Suppressor macrophage treated with lipopolysaccharide for 4 hours (primary cell): ENCODE measurements around the gene PTPRN2.
"Not testable (repeated sequence)": the region's sequence is repeated elsewhere in the genome, so short reads cannot be mapped to it uniquely, and the experiment has no call there.

Experiments
- DNase-seq: peaks from one replicate; pipeline ENCODE4 v3.0.0-alpha.2; 2020

PTPRN2 gene

GRCh38 chr7:158432369-158433341 lies 155.0 kb downstream of the PTPRN2 start:
- DNase-seq = no peak

DNA sequence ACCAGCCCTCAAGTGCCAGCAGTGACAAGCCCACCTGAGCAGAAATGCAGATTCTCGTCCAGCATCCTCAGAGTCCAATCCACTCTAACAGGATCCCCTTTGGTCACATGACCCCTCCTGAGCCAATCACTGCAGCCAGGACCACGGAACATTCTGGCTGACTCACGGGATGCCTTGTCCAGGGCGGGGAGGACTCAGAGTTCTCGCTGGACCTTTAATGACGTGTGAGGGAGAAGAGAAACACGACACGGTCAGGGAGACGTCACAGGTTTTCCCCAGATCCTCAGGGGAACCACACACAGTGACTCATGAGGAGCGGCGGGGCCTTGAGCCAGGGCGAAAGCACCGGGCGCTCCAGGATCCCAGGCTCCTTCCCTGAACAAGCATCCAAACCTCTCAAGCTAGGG lies 155.7 kb downstream of the PTPRN2 start:
- no peak for DNase-seq

- DNase-seq = no peak
Observed at GRCh38 chr7:158431055-158431940, 156.3 kb downstream of the PTPRN2 start.

GRCh38 chr7:158430308-158431034 lies 157.2 kb downstream of the PTPRN2 start:
- DNase-seq = no peak

GRCh38 chr7:158428837-158429753 lies 158.5 kb downstream of the PTPRN2 start:
- DNase-seq = no peak

DNA sequence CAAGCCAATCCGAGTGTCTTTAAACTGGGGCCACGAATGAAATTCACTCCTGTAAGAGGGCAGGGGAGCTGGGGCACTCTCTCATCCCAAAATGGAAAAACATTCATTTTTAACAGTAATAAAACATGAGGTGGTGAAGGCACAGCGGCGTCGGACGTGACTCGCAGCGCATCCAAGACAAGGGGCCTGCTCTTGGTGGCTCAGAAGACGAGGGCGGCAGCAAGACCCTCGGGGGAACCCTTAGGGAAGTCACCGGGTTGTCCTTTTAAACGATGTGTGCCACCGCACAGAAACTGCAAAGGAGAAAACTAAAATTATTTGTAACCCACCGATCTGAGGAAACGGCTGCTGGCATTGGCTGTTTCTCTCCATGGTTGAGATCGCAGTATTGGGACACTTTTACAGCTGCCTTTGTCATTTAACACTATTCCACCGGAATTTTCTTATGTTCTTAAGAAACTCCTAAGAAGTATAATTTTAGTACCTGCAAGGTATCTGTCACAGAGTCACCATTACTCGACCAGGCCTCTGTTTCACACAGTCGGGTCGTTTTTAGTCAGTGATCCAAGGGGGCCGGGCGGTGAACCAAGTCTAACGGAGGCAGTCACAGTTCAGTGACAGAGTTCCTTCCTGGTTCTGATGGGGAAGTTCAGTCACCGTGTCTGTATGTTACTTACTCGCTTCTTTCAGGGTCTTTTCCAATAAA lies 159.3 kb downstream of the PTPRN2 start:
- no peak for DNase-seq

GRCh38 chr7:158425676-158426075 lies 161.9 kb downstream of the PTPRN2 start:
- not testable (repeated sequence) for DNase-seq

DNA sequence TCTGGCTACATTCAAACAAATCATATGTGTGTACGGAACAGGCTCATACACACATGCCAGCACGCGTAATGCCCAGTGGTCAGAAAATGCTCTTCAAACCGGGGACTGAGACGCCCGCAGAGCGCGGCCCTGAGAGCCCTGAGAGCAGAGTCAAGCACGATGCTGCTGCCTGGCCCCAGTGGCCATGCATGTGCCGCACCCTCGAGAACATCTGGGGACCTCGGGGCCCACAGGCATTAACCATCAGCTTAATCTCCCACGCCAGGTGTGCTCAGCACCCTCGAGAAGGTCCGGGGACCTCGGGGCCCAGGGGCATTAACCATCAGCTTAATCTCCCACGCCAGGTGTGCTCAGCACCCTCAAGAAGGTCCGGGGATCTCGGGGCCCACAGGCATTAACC lies 163.1 kb downstream of the PTPRN2 start:
- no peak for DNase-seq

GRCh38 chr7:158424011-158424410 lies 163.6 kb downstream of the PTPRN2 start:
- DNase-seq = no peak

DNA sequence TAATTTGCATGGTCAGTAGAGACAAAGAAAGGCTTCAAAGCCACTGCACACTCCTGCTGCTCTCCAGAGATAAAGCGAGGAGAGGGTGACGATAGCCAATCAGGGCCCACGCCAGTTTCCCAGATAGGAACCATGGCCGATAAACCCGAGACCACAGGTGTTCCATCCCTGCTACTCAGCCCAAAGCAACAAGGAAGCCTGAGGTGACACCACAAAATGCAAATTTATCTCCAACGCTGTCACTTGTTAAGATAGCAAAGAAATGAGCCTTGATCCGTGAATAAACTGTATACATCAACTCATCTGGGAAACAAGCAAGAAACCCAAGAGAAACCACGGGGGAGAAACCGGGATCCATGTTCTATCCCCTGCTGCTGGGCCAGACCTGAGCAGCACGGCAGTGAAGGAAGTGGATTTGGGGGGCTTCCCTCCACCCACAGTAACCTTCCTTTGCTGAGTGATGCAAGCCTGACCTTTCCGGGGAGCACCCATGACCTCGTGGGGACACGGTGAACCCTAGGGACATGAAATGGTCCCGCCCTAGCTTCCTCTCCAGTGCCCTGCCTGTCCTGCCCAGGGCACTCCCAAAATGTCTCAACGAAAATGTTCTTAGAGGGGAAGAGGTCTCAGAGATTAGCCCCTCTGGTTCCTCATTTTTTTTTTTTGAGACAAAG lies 164.6 kb downstream of the PTPRN2 start:
- peak; percentile 36 for DNase-seq

GRCh38 chr7:158422196-158422886 lies 165.3 kb downstream of the PTPRN2 start:
- no peak for DNase-seq

DNA sequence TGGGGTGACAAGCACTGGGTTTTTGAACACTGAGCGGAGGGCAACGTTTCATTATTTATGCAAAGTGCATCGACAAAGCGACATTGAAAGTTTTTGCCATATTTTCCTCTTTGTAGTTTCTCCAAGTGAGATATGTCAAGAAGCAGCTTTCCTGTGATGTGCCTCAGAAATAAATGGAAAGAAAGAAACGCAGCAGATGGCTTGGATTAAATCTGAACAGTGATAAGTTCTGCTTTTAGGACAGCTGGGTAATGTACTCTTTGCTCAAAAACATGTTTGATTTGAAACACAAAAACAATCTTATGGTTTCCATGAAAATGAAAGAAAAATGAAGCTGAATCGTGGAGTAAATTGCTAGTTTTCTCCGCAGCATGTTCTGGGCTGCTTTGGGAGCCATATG lies 166.3 kb downstream of the PTPRN2 start:
- no peak for DNase-seq

DNA sequence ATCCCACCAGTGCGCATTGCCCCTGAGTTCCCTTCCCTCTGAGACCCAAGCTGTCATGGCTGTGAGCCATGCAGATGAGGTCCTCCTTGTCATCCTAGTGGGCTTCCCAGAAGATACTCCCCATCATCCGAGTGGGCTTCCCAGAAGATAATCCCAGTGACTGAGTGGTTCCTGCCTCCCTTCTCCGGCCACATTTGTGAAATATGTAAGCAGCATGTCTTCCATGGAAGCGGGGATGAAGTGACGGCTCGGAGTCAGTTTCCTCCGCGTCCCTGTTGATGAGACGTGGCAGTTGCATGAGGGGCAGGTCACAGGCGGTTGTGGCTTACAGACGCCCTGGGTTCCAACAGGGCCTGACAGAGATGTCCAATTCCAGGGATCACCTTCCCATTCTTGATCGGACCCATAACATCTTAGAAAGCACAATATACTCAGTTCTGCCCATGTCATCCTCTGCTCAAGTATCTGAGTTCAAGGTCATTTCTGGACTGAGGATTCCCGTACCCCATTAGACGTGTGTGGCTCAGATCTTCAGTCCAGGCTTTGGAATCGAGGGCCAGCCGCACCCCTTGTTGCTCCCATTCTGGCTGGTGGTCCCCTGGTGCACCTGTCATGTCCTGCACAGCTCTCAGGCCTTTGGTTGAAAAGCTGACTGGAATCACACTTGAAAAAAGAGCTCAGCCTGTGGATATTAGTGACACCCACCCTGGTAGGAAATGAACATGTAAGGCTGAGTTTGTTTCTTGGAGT lies 166.9 kb downstream of the PTPRN2 start:
- no peak for DNase-seq

GRCh38 chr7:158419238-158419785 lies 168.3 kb downstream of the PTPRN2 start:
- DNase-seq = no peak

DNA sequence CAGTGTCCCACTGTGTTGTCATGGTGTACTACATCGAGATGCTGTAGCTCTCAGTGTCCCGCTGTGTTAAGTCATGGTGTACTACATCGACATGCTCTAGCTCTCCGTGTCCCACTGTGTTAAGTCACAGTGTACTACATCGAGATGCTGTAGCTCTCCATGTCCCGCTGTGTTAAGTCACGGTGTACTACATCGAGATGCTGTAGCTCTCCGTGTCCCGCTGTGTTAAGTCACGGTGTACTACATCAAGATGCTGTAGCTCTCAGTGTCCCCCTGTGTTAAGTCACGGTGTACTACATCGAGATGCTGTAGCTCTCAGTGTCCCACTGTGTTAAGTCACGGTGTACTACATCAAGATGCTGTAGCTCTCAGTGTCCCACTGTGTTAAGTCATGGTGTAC lies 169.2 kb downstream of the PTPRN2 start:
- not testable (repeated sequence) for DNase-seq

- no peak for DNase-seq
Observed at GRCh38 chr7:158416283-158416933, 171.2 kb downstream of the PTPRN2 start.

- no peak for DNase-seq
Observed at GRCh38 chr7:158415316-158415715, 172.3 kb downstream of the PTPRN2 start.

DNA sequence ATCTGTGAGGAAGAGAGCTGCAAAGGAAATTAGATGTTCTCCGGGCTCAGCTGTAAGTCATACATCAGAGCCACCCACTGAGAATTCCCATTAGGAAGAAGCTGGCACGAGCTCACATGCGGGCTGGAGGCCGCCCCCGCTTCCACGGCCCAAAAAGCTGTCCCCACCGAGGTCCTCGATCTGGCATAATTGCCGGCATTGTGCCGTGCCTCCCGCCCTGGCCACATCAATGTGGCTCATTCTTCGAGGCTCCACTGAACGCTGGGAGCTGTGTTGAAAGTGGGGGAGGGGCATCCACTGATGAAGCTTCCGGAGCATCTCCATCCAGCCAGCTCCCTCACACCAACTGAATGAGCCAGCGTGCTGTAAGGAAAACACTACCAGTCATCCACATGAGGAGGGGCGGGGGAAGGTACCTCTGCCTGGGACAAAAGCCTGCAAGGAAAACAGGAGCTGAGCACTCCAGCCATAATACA lies 173.1 kb downstream of the PTPRN2 start:
- no peak for DNase-seq
